ENCODE results near the gene CNOT4. TPM values are rescaled to one million over a fixed set of nuclear protein-coding genes. Genes with fewer than 3 reads are reported as not detected.

The CNOT4 gene
- total and polyA plus RNA-seq, 2 experiments from 2014 or later, result 6.7 to 18.2 TPM

DNA sequence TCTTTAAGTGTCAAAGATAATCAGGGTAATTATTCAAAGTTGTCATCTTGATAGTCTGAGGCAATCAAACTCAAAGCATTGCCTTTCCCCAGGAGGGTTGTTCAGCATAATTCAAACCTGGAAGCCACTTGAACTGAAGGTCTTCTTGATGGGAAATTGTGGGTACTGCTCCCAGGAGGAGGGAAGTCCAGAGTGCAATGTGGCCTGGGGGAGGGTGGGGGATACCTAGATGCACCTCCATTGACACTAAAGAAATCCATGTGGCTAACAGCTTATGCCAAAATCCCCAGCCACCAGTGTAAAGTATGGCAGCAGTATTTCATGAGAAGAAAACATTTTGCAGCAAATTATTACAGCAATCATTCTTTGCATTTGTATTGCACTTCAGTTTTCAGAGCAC, 161.4 kb downstream of the CNOT4 start:
- Histone ChIP-seq H3K27ac (no peak overlapping the region), H3K9ac (no peak overlapping the region), H3K4me2 (ENCODE audit: unreplicated experiment) (no peak overlapping the region), H3K79me2 (ENCODE audit: insufficient read depth) (no peaks in the 10 kb centered on the region), H3K4me3 (no peak overlapping the region), H3K4me1 (ENCODE audit: insufficient read depth) (no peaks in the 10 kb centered on the region), H3F3A (ENCODE audit: insufficient read depth) (no peaks in the 10 kb centered on the region), H3K9me3 (ENCODE audit: low read depth) (no peaks in the 10 kb centered on the region), H2AFZ (no peak overlapping the region), H3K9me2 (ENCODE audit: insufficient read depth) (no peaks in the 10 kb centered on the region), H3K27me3 (replicated peaks; ENCODE audit: insufficient read depth) (no peaks in the 10 kb centered on the region), H4K20me1 (ENCODE audit: insufficient read depth) (no peaks in the 10 kb centered on the region), H3K36me3 (ENCODE audit: low read depth) (no peaks in the 10 kb centered on the region)
- TF ChIP-seq EZH2 (IDR thresholded peaks at IDR 0.05; ENCODE audit: insufficient read depth, poor library complexity, severe bottlenecking) (no peak), EZH2phosphoT487 (IDR thresholded peaks at IDR 0.05; ENCODE audit: insufficient read depth, low read depth) (no peak)
- in situ Hi-C loops (cut with MboI), result no loop called here
- no peak for DNase-seq

DNA sequence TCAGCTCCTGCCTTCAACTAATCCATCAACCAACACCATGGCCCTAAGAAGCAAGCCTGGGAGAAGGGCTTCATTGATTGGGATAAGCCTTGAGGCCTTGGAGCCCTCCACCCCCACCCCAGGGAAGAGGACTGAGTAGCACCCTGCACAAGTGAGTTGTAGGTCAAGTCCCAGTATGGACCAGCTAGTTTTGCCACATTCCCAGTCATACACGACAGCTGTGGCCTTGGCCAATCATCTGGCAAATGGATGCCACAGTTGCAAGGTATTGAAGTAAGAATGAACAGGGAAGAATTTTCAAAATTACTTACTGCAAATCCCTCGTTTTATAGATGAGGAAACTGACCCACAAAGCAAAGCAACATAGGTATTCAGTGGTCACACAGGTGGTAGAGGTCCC, 166.5 kb downstream of the CNOT4 start:
- Histone ChIP-seq H3K79me2 (ENCODE audit: insufficient read depth) (no peaks in the 10 kb centered on the region), H2AFZ (no peak overlapping the region), H3K4me3 (no peak overlapping the region), H3K4me1 (ENCODE audit: insufficient read depth) (no peaks in the 10 kb centered on the region), H4K20me1 (ENCODE audit: insufficient read depth) (no peaks in the 10 kb centered on the region), H3K36me3 (ENCODE audit: low read depth) (no peaks in the 10 kb centered on the region), H3K9me3 (ENCODE audit: low read depth) (no peaks in the 10 kb centered on the region), H3K9ac (no peak overlapping the region), H3K27ac (no peak overlapping the region), H3K9me2 (ENCODE audit: insufficient read depth) (no peaks in the 10 kb centered on the region), H3K27me3 (replicated peaks; ENCODE audit: insufficient read depth) (no peaks in the 10 kb centered on the region), H3F3A (ENCODE audit: insufficient read depth) (no peaks in the 10 kb centered on the region), H3K4me2 (ENCODE audit: unreplicated experiment) (no peak overlapping the region)
- in situ Hi-C loops (cut with MboI), result no loop called here
- no peak for DNase-seq
- WGBS, 2 experiments (ENCODE audit: low coverage in 1 of 2, low lambda C conversion rate in 2 of 2, missing lambda C conversion rate in 2 of 2), result 31 to 34% methylated on average over 2 of the region's 2 CpGs
- no peak for TF ChIP-seq EZH2phosphoT487 (IDR thresholded peaks at IDR 0.05; ENCODE audit: insufficient read depth, low read depth)

DNA sequence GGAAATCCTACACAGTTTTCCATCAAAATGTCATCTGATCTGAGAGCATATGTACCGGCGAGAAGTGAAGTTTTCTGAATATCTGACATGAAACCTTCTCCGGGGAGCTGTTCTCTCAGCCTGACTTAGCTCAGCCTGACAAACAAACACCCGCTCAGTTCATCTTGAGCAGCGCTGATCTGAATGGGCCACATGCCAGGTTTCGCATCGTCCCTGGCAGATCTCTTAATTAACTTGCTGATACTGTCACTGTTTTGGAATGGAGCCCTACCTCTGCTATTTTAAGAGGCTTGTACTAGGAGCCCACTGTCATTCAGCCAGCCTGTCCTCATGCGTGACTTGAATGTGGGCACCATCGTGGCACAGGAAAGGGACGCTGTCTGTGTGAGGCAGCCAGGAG, 167.0 kb downstream of the CNOT4 start:
- Histone ChIP-seq H4K20me1 (ENCODE audit: insufficient read depth) (no peaks in the 10 kb centered on the region), H3K9ac (no peak overlapping the region), H3K79me2 (ENCODE audit: insufficient read depth) (no peaks in the 10 kb centered on the region), H3K27ac (no peak overlapping the region), H3F3A (ENCODE audit: insufficient read depth) (no peaks in the 10 kb centered on the region), H3K4me3 (no peak overlapping the region), H3K27me3 (replicated peaks; ENCODE audit: insufficient read depth) (no peaks in the 10 kb centered on the region), H2AFZ (no peak overlapping the region), H3K4me1 (ENCODE audit: insufficient read depth) (no peaks in the 10 kb centered on the region), H3K36me3 (ENCODE audit: low read depth) (no peaks in the 10 kb centered on the region), H3K9me3 (ENCODE audit: low read depth) (no peaks in the 10 kb centered on the region), H3K4me2 (ENCODE audit: unreplicated experiment) (no peak overlapping the region), H3K9me2 (ENCODE audit: insufficient read depth) (no peaks in the 10 kb centered on the region)
- TF ChIP-seq EZH2 (IDR thresholded peaks at IDR 0.05; ENCODE audit: insufficient read depth, poor library complexity, severe bottlenecking) (no peak), EZH2phosphoT487 (IDR thresholded peaks at IDR 0.05; ENCODE audit: insufficient read depth, low read depth) (no peak)
- in situ Hi-C loops (cut with MboI), result no loop called here
- 70 to 71% methylated on average over 10 of the region's 10 CpGs for WGBS, 2 experiments (ENCODE audit: low coverage in 1 of 2, low lambda C conversion rate in 2 of 2, missing lambda C conversion rate in 2 of 2)
- no peak for DNase-seq

DNA sequence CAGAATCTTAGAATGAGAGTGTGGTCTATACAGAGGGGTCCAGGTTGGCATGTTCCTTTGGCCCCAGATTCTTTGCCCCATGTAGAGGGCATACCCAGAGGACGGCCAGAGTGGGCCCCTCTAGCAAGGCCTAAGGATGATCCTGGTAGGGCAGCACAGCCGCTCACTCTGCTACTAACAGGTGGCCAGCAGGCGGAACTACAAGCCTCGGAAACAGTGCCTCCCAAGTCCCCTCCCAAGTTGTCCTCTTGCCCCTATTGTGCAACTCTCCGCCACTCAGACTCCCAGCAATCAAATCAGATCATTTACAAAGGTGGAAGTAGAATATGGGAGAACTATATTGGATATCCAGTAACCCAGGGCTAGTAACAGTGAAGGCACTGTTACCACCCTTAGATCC, 168.9 kb downstream of the CNOT4 start:
- no peak overlapping the region for H3K4me2 ChIP-seq (ENCODE audit: unreplicated experiment)
- WGBS, 2 experiments (ENCODE audit: low coverage in 1 of 2, low lambda C conversion rate in 2 of 2, missing lambda C conversion rate in 2 of 2), result 39 to 54% methylated on average over 5 of the region's 5 CpGs
- in situ Hi-C loops (cut with MboI), result no loop called here
- no peak overlapping the region for H3K9ac ChIP-seq
- no peaks in the 10 kb centered on the region for H3K4me1 ChIP-seq (ENCODE audit: insufficient read depth)
- DNase-seq, result no peak
- H3K36me3 ChIP-seq (ENCODE audit: low read depth), result no peaks in the 10 kb centered on the region
- H3K79me2 ChIP-seq (ENCODE audit: insufficient read depth), result no peaks in the 10 kb centered on the region
- H3K9me2 ChIP-seq (ENCODE audit: insufficient read depth), result no peaks in the 10 kb centered on the region
- H3K27ac ChIP-seq, result no peak overlapping the region
- no peaks in the 10 kb centered on the region for H4K20me1 ChIP-seq (ENCODE audit: insufficient read depth)
- H3K4me3 ChIP-seq, result no peak overlapping the region
- TF ChIP-seq EZH2 (IDR thresholded peaks at IDR 0.05; ENCODE audit: insufficient read depth, poor library complexity, severe bottlenecking), result no peak
- no peak for TF ChIP-seq EZH2phosphoT487 (IDR thresholded peaks at IDR 0.05; ENCODE audit: insufficient read depth, low read depth)
- H3K9me3 ChIP-seq (ENCODE audit: low read depth), result no peaks in the 10 kb centered on the region
- H2AFZ ChIP-seq, result no peak overlapping the region
- H3K27me3 ChIP-seq (replicated peaks; ENCODE audit: insufficient read depth), result no peaks in the 10 kb centered on the region
- H3F3A ChIP-seq (ENCODE audit: insufficient read depth), result no peaks in the 10 kb centered on the region

DNA sequence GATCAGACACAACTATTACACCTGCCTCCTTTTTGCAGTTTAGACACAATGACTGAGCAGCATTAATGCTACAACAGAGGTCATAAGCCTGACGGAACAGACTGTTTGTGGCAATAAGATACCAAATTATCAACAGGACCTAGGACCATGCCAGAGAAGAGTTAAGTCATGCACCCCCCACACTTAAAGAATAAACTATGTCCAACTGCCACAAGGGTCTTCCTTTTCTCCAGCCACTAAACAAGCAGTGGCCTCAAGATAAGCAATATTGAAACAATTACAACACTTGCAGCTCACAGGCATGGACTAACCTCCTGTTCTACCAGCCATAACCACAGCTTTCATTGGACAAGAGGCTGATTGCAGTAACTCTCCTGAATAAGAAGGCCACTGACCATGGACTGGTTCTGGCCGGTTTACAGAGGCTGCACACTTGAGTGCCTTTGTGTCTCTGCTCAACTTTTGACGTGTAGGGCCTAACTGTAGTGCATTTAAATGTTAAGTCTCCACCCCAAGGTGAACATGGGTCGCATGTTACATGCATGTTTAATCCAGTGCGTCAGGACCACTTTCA, 171.8 kb downstream of the CNOT4 start:
- Histone ChIP-seq H3K4me3 (no peak overlapping the region), H3K9me3 (ENCODE audit: low read depth) (no peaks in the 10 kb centered on the region), H3K4me1 (ENCODE audit: insufficient read depth) (no peaks in the 10 kb centered on the region), H3K27ac (no peak overlapping the region), H3F3A (ENCODE audit: insufficient read depth) (no peaks in the 10 kb centered on the region), H3K79me2 (ENCODE audit: insufficient read depth) (no peaks in the 10 kb centered on the region), H3K9me2 (ENCODE audit: insufficient read depth) (no peaks in the 10 kb centered on the region), H3K36me3 (ENCODE audit: low read depth) (no peaks in the 10 kb centered on the region), H3K4me2 (ENCODE audit: unreplicated experiment) (no peak overlapping the region), H2AFZ (no peak overlapping the region), H3K27me3 (replicated peaks; ENCODE audit: insufficient read depth) (no peaks in the 10 kb centered on the region), H4K20me1 (ENCODE audit: insufficient read depth) (no peaks in the 10 kb centered on the region), H3K9ac (no peak overlapping the region)
- WGBS, 2 experiments (ENCODE audit: low coverage in 1 of 2, low lambda C conversion rate in 2 of 2, missing lambda C conversion rate in 2 of 2), result 56 to 66% methylated on average over 5 of the region's 5 CpGs
- in situ Hi-C loops (cut with MboI), result no loop called here
- no peak for DNase-seq
- TF ChIP-seq EZH2phosphoT487 (IDR thresholded peaks at IDR 0.05; ENCODE audit: insufficient read depth, low read depth) (no peak), EZH2 (IDR thresholded peaks at IDR 0.05; ENCODE audit: insufficient read depth, poor library complexity, severe bottlenecking) (no peak)
